GM12878 (cell line): Measurements from ENCODE around the gene SLC24A3.

Experiments
- CTCF ChIP-seq, 3 experiments: IDR thresholded peaks in 2 of 3; conservative IDR thresholded peaks in 1 of 3; 2 replicates each; pipeline ENCODE4 v1.5.1; 2011; ENCODE audit warnings: low read depth in 3 of 3, low read length in 3 of 3, mild to moderate bottlenecking in 3 of 3, control low read depth in 2 of 3, moderate library complexity in 2 of 3, inconsistent platforms in 1 of 3, mixed read lengths in 1 of 3; ENCODE audit not compliant: control insufficient read depth in 2 of 3, insufficient read depth in 1 of 3; ENCODE audit errors: extremely low read depth in 1 of 3
- SMAD1 ChIP-seq: fragments of 450-650 bp; IDR thresholded peaks from 2 replicates; pipeline ENCODE4 v1.6.1; 2018; ENCODE audit warnings: mild to moderate bottlenecking, low read depth; ENCODE audit not compliant: partially characterized antibody
- SRF ChIP-seq, 2 experiments: IDR thresholded peaks; 2 replicates each; pipeline ENCODE4 v1.6.1; 2011; ENCODE audit warnings: low read depth in 2 of 2, low read length in 2 of 2, mild to moderate bottlenecking in 1 of 2, moderate library complexity in 1 of 2
- TBL1XR1 ChIP-seq: IDR thresholded peaks from 2 replicates; pipeline ENCODE4 v1.6.1; 2012; ENCODE audit warnings: low read depth, low read length, improper control_type of control experiment

DNA sequence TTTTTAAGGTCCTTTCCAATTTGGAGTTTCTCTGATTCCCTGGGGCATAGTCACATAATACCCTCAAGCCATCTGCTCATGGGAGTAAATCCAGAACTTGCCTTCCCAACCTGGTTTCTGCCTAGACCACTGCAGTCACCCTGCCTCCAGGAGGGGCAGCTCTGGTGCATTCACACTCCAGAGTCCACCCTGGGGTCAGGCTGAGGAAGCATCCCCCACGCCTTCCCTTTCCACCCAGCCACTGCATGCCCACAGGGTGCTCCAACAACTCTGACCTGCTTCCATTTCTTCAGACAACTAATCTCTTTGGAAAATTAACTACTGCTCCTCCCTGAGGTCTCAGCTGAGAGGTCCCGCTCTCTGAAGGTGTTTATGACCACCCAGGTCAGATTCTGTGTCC, 334.2 kb downstream of the SLC24A3 start:
- TF ChIP-seq SRF (IDR thresholded peaks at IDR 0.05; ENCODE audit: low read depth in 2 of 2, low read length in 2 of 2) (no peak), CTCF (IDR thresholded peaks at IDR 0.05 in 2 of 3, conservative IDR thresholded peaks at IDR 0.05 in 1 of 3; ENCODE audit: control insufficient read depth in 2 of 3, extremely low read depth in 1 of 3, insufficient read depth in 1 of 3, low read depth in 3 of 3, low read length in 3 of 3) (no peak), TBL1XR1 (no peak), SMAD1 (no peak)
